Liver (tissue), 3 donors: ENCODE results near the gene LPAR3.

ENCODE experiments used
- EGR1 ChIP-seq, 2 donors: IDR thresholded peaks; 2 replicates each; pipeline ENCODE4 v1.6.1; 2016 to 2018; ENCODE audit warnings: antibody characterized with exemption in 2 of 2, low read depth in 2 of 2
- FOXA2 ChIP-seq: IDR thresholded peaks from 2 replicates; pipeline ENCODE4 v1.6.1; 2016; ENCODE audit warnings: antibody characterized with exemption
- GABPA ChIP-seq, 2 donors: IDR thresholded peaks in 1 of 2; conservative IDR thresholded peaks in 1 of 2; 2 replicates each; pipeline ENCODE4 v1.6.1; 2016; ENCODE audit warnings: antibody characterized with exemption in 2 of 2, mild to moderate bottlenecking in 1 of 2, moderate library complexity in 1 of 2
- NR2F2 ChIP-seq: IDR thresholded peaks from 2 replicates; pipeline ENCODE4 v1.6.1; 2016; ENCODE audit warnings: antibody characterized with exemption
- RAD21 ChIP-seq, 2 donors: IDR thresholded peaks; 2 replicates each; pipeline ENCODE4 v1.6.1; 2016; ENCODE audit warnings: antibody characterized with exemption in 2 of 2, mild to moderate bottlenecking in 2 of 2
- RXRA ChIP-seq, 2 donors: IDR thresholded peaks; 2 replicates each; pipeline ENCODE4 v1.6.1; 2017 to 2018; ENCODE audit warnings: antibody characterized with exemption in 2 of 2, mild to moderate bottlenecking in 1 of 2
- TAF1 ChIP-seq: conservative IDR thresholded peaks from 2 replicates; pipeline ENCODE4 v1.6.1; 2016; ENCODE audit warnings: antibody characterized with exemption, mild to moderate bottlenecking
- YY1 ChIP-seq: IDR thresholded peaks from 2 replicates; pipeline ENCODE4 v1.6.1; 2016; ENCODE audit warnings: antibody characterized with exemption, mild to moderate bottlenecking
- TF ChIP-seq, protein P1 (sequence below): fragments of 150-350 bp; IDR thresholded peaks from 2 replicates; pipeline ENCODE4 v1.5.1; 2017; ENCODE audit warnings: improper control_type of control experiment, low read depth, low read length; ENCODE audit not compliant: missing input control
- TF ChIP-seq, protein P2 (sequence below): IDR thresholded peaks from 2 replicates; pipeline ENCODE4 v1.6.1; 2016; ENCODE audit warnings: antibody characterized with exemption
- TF ChIP-seq, protein P3 (sequence below): IDR thresholded peaks from 2 replicates; pipeline ENCODE4 v1.6.1; 2016; ENCODE audit warnings: antibody characterized with exemption
- TF ChIP-seq, protein P4 (sequence below): IDR thresholded peaks from 2 replicates; pipeline ENCODE4 v1.6.1; 2016; ENCODE audit warnings: antibody characterized with exemption
- TF ChIP-seq, protein P5 (sequence below): IDR thresholded peaks from 2 replicates; pipeline ENCODE4 v1.6.1; 2016; ENCODE audit warnings: antibody characterized with exemption, mild to moderate bottlenecking
- donor health status: healthy.
- donor health status: healthy.

DNA sequence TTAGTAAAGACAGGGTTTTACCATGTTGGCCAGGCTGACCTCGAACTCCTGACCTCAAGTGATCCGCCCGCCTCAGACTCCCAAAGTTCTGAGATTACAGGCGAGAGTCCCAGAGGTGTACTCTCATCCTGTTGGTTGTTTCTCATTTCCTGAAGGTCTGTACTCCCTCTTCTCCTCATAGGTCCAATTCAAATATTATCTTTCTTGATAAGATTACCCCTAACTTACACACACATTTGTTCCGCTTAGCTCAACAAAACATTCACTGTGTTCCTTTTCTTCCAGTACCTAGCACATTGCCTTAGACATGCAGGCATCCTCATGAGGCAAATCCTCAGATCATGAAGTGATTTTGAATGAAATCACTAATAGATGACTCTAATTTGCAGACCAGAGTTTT, 130.3 kb downstream of the LPAR3 start:
- TF ChIP-seq, protein P1, sequence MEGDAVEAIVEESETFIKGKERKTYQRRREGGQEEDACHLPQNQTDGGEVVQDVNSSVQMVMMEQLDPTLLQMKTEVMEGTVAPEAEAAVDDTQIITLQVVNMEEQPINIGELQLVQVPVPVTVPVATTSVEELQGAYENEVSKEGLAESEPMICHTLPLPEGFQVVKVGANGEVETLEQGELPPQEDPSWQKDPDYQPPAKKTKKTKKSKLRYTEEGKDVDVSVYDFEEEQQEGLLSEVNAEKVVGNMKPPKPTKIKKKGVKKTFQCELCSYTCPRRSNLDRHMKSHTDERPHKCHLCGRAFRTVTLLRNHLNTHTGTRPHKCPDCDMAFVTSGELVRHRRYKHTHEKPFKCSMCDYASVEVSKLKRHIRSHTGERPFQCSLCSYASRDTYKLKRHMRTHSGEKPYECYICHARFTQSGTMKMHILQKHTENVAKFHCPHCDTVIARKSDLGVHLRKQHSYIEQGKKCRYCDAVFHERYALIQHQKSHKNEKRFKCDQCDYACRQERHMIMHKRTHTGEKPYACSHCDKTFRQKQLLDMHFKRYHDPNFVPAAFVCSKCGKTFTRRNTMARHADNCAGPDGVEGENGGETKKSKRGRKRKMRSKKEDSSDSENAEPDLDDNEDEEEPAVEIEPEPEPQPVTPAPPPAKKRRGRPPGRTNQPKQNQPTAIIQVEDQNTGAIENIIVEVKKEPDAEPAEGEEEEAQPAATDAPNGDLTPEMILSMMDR = no peak
- TF ChIP-seq, protein P2, sequence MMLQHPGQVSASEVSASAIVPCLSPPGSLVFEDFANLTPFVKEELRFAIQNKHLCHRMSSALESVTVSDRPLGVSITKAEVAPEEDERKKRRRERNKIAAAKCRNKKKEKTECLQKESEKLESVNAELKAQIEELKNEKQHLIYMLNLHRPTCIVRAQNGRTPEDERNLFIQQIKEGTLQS = no peak
- TF ChIP-seq GABPA (IDR thresholded peaks at IDR 0.05 in 1 of 2, conservative IDR thresholded peaks at IDR 0.05 in 1 of 2) (no peak), RXRA (IDR thresholded peaks at IDR 0.05) (no peak), NR2F2 (no peak), TAF1 (no peak), RAD21 (IDR thresholded peaks at IDR 0.05) (no peak), YY1 (no peak), EGR1 (IDR thresholded peaks at IDR 0.05; ENCODE audit: low read depth in 2 of 2) (no peak), FOXA2 (no peak)
- TF ChIP-seq, protein P3, sequence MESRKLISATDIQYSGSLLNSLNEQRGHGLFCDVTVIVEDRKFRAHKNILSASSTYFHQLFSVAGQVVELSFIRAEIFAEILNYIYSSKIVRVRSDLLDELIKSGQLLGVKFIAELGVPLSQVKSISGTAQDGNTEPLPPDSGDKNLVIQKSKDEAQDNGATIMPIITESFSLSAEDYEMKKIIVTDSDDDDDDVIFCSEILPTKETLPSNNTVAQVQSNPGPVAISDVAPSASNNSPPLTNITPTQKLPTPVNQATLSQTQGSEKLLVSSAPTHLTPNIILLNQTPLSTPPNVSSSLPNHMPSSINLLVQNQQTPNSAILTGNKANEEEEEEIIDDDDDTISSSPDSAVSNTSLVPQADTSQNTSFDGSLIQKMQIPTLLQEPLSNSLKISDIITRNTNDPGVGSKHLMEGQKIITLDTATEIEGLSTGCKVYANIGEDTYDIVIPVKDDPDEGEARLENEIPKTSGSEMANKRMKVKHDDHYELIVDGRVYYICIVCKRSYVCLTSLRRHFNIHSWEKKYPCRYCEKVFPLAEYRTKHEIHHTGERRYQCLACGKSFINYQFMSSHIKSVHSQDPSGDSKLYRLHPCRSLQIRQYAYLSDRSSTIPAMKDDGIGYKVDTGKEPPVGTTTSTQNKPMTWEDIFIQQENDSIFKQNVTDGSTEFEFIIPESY = no peak
- TF ChIP-seq, protein P4, sequence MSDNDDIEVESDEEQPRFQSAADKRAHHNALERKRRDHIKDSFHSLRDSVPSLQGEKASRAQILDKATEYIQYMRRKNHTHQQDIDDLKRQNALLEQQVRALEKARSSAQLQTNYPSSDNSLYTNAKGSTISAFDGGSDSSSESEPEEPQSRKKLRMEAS = no peak
- TF ChIP-seq, protein P5, sequence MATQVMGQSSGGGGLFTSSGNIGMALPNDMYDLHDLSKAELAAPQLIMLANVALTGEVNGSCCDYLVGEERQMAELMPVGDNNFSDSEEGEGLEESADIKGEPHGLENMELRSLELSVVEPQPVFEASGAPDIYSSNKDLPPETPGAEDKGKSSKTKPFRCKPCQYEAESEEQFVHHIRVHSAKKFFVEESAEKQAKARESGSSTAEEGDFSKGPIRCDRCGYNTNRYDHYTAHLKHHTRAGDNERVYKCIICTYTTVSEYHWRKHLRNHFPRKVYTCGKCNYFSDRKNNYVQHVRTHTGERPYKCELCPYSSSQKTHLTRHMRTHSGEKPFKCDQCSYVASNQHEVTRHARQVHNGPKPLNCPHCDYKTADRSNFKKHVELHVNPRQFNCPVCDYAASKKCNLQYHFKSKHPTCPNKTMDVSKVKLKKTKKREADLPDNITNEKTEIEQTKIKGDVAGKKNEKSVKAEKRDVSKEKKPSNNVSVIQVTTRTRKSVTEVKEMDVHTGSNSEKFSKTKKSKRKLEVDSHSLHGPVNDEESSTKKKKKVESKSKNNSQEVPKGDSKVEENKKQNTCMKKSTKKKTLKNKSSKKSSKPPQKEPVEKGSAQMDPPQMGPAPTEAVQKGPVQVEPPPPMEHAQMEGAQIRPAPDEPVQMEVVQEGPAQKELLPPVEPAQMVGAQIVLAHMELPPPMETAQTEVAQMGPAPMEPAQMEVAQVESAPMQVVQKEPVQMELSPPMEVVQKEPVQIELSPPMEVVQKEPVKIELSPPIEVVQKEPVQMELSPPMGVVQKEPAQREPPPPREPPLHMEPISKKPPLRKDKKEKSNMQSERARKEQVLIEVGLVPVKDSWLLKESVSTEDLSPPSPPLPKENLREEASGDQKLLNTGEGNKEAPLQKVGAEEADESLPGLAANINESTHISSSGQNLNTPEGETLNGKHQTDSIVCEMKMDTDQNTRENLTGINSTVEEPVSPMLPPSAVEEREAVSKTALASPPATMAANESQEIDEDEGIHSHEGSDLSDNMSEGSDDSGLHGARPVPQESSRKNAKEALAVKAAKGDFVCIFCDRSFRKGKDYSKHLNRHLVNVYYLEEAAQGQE = no peak
